Gastrocnemius medialis (tissue), 4 donors: ENCODE results near the gene LRRK1.

Source experiments
- POLR2A ChIP-seq, 2 donors: fragments of 450-650 bp; IDR thresholded peaks; one replicate each; pipeline ENCODE4 v1.6.1; 2017; ENCODE audit warnings: antibody characterized with exemption in 2 of 2, mild to moderate bottlenecking in 2 of 2, moderate library complexity in 2 of 2
- TF ChIP-seq, protein P1 (sequence below), 5 experiments: fragments of 450-650 bp in 3 of 5; fragments of 200-600 bp in 2 of 5; sonication (generic) in 2 of 5; IDR thresholded peaks in 4 of 5; conservative IDR thresholded peaks in 1 of 5; 1 replicate in 4 of 5; 2 replicates in 1 of 5; pipeline ENCODE4 v1.5.1; 2016 to 2019; ENCODE audit warnings: antibody characterized with exemption in 5 of 5, mild to moderate bottlenecking in 3 of 5, moderate library complexity in 3 of 5

DNA sequence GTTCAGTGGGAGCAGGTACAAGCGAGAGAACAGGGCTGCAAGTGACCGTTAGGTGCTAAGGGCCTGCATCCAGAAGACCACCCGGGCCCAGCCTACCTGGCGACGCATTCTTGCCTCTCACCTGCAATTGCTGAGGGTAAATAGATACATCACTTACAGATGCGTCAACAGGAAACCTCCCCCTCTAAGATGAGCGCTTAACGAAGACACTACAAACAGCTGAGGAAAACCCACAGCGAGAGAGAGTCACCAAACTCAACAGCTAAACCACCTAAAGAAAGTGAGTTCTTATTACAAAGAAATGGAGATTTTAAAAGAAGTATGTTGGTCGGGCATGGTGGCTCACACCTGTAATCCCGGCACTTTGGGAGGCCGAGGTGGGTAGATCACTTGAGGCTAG lies 174.8 kb downstream of the LRRK1 start:
- TF ChIP-seq, protein P1, sequence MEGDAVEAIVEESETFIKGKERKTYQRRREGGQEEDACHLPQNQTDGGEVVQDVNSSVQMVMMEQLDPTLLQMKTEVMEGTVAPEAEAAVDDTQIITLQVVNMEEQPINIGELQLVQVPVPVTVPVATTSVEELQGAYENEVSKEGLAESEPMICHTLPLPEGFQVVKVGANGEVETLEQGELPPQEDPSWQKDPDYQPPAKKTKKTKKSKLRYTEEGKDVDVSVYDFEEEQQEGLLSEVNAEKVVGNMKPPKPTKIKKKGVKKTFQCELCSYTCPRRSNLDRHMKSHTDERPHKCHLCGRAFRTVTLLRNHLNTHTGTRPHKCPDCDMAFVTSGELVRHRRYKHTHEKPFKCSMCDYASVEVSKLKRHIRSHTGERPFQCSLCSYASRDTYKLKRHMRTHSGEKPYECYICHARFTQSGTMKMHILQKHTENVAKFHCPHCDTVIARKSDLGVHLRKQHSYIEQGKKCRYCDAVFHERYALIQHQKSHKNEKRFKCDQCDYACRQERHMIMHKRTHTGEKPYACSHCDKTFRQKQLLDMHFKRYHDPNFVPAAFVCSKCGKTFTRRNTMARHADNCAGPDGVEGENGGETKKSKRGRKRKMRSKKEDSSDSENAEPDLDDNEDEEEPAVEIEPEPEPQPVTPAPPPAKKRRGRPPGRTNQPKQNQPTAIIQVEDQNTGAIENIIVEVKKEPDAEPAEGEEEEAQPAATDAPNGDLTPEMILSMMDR (IDR thresholded peaks at IDR 0.05 in 4 of 5, conservative IDR thresholded peaks at IDR 0.05 in 1 of 5) = no peak
- TF ChIP-seq POLR2A (IDR thresholded peaks at IDR 0.05) = no peak
